ENCODE measurements around the gene PLXND1.

Gene PLXND1

GRCh38 chr3:129553719-129554118, 52.8 kb downstream of the PLXND1 start:
- no peak for DNase-seq (ENCODE audit: low spot score)
- in situ Hi-C loops (cut with MboI; ENCODE audit: low pct_unique_long_range_greater_than_20kb, low sequenced_read_pairs, unreplicated experiment): no loop called here
- no peak for TF ChIP-seq CTCF (IDR thresholded peaks at IDR 0.05; ENCODE audit: extremely low read depth, insufficient read depth, missing control alignments)

- in situ Hi-C loops (cut with MboI; ENCODE audit: low pct_unique_long_range_greater_than_20kb, low sequenced_read_pairs, unreplicated experiment): no loop called here
- TF ChIP-seq CTCF (IDR thresholded peaks at IDR 0.05; ENCODE audit: extremely low read depth, insufficient read depth, missing control alignments): no peak
- no peak for DNase-seq (ENCODE audit: low spot score)
Observed at GRCh38 chr3:129553171-129553570, 53.3 kb downstream of the PLXND1 start.

- no peak for DNase-seq (ENCODE audit: low spot score)
- in situ Hi-C loops (cut with MboI; ENCODE audit: low pct_unique_long_range_greater_than_20kb, low sequenced_read_pairs, unreplicated experiment): no loop called here
- TF ChIP-seq CTCF (IDR thresholded peaks at IDR 0.05; ENCODE audit: extremely low read depth, insufficient read depth, missing control alignments): no peak
Observed at GRCh38 chr3:129552287-129553050, 54.0 kb downstream of the PLXND1 start.

- in situ Hi-C loops (cut with MboI; ENCODE audit: low pct_unique_long_range_greater_than_20kb, low sequenced_read_pairs, unreplicated experiment): no loop called here
- TF ChIP-seq CTCF (IDR thresholded peaks at IDR 0.05; ENCODE audit: extremely low read depth, insufficient read depth, missing control alignments): no peak
- DNase-seq (ENCODE audit: low spot score): no peak
Observed at GRCh38 chr3:129549805-129550204, 56.7 kb downstream of the PLXND1 start.

GRCh38 chr3:129549006-129549800, 57.3 kb downstream of the PLXND1 start:
- no peak for TF ChIP-seq CTCF (IDR thresholded peaks at IDR 0.05; ENCODE audit: extremely low read depth, insufficient read depth, missing control alignments)
- in situ Hi-C loops (cut with MboI; ENCODE audit: low pct_unique_long_range_greater_than_20kb, low sequenced_read_pairs, unreplicated experiment): no loop called here
- DNase-seq (ENCODE audit: low spot score): no peak

GRCh38 chr3:129548104-129548965, 58.1 kb downstream of the PLXND1 start:
- TF ChIP-seq CTCF (IDR thresholded peaks at IDR 0.05; ENCODE audit: extremely low read depth, insufficient read depth, missing control alignments): no peak
- no peak for DNase-seq (ENCODE audit: low spot score)
- in situ Hi-C loops (cut with MboI; ENCODE audit: low pct_unique_long_range_greater_than_20kb, low sequenced_read_pairs, unreplicated experiment): no loop called here

All from GM13977 (cell line).